Transverse colon (tissue), 4 donors: ENCODE data around the gene MYZAP. TPM values are rescaled to one million over a fixed set of nuclear protein-coding genes. Genes with fewer than 3 reads are reported as not detected.

ENCODE experiments used
- DNase-seq: peaks from one replicate; pipeline ENCODE4 v3.0.0-alpha.2; 2019
- H3K27ac ChIP-seq, 4 donors: fragments of 200-600 bp; sonication (generic); 2 replicates each; pipeline ENCODE4 v1.5.1; 2016 to 2018; ENCODE audit warnings: inconsistent platforms in 4 of 4
- H3K27me3 ChIP-seq: fragments of 200-600 bp; sonication (generic); 2 replicates; pipeline ENCODE4 v1.5.1; 2017; ENCODE audit warnings: inconsistent platforms
- H3K36me3 ChIP-seq, 4 donors: fragments of 200-600 bp; sonication (generic); 2 replicates each; pipeline ENCODE4 v1.5.1; 2017 to 2019; ENCODE audit warnings: inconsistent platforms in 4 of 4
- H3K4me1 ChIP-seq, 4 donors: fragments of 200-600 bp; sonication (generic); 2 replicates each; pipeline ENCODE4 v1.5.1; 2017 to 2020; ENCODE audit warnings: inconsistent platforms in 4 of 4
- H3K4me3 ChIP-seq, 4 donors: fragments of 200-600 bp; sonication (generic); 1 replicate in 1 of 4; 2 replicates in 3 of 4; pipeline versions ENCODE4 v1.5.1 to v1.6.1; 2017 to 2019; ENCODE audit warnings: inconsistent platforms in 4 of 4
- H3K9me3 ChIP-seq, 2 donors: fragments of 200-600 bp; sonication (generic); 2 replicates each; pipeline ENCODE4 v1.5.1; 2017 to 2019; ENCODE audit warnings: inconsistent platforms in 2 of 2
- CTCF ChIP-seq, 5 experiments: fragments of 200-600 bp in 3 of 5; fragments of 450-650 bp in 2 of 5; sonication (generic) in 3 of 5; IDR thresholded peaks; 1 replicate in 2 of 5; 2 replicates in 3 of 5; pipeline ENCODE4 v1.5.1; 2016 to 2017; ENCODE audit warnings: antibody characterized with exemption in 5 of 5, inconsistent platforms in 3 of 5, mild to moderate bottlenecking in 2 of 5, moderate library complexity in 1 of 5
- EP300 ChIP-seq: sonication (generic); formaldehyde crosslinking; IDR thresholded peaks from one replicate; pipeline ENCODE4 v1.6.1; 2017; ENCODE audit warnings: antibody characterized with exemption, low read depth
- POLR2A ChIP-seq: fragments of 450-650 bp; IDR thresholded peaks from one replicate; pipeline ENCODE4 v1.6.1; 2016; ENCODE audit warnings: antibody characterized with exemption, mild to moderate bottlenecking, moderate library complexity
- POLR2AphosphoS5 ChIP-seq, 3 donors: sonication (generic); formaldehyde crosslinking; IDR thresholded peaks; one replicate each; pipeline ENCODE4 v1.6.1; 2016; ENCODE audit warnings: antibody characterized with exemption in 3 of 3
- WGBS, 2 donors: methylation state at CpG; one replicate each; pipeline ENCODE4 v1.1.5; 2018; ENCODE audit warnings: low coverage in 1 of 2; 5-methylcytosine and 5-hydroxymethylcytosine counted together
- in situ Hi-C, 4 donors: fragments of 200-750 bp; cut with MboI; loops; one replicate each; pipeline versions ENCODE4 v1.15.0 to v1.15.1; 2017; ENCODE audit warnings: low sequenced_read_pairs in 3 of 4, low pct_ligation_motif_present in 1 of 4, low pct_unique_long_range_greater_than_20kb in 1 of 4
- intact Hi-C: fragments of 100-400 bp; cut with DNase I; formaldehyde crosslinking; loops from one replicate; pipeline ENCODE4 v1.15.1; 2023; ENCODE audit warnings: low total_unique reads
- total RNA-seq, 4 donors: library from RNA; depleted of rRNA; stranded (reverse); fragments of >200 nt; gene quantifications; one replicate each; pipeline ENCODE4 v1.1.0, GENCODE V29; 2016

Gene MYZAP
- total RNA-seq, 4 donors from 2014 or later, result 1.00 to 24.3 (median 10.7) TPM

DNA sequence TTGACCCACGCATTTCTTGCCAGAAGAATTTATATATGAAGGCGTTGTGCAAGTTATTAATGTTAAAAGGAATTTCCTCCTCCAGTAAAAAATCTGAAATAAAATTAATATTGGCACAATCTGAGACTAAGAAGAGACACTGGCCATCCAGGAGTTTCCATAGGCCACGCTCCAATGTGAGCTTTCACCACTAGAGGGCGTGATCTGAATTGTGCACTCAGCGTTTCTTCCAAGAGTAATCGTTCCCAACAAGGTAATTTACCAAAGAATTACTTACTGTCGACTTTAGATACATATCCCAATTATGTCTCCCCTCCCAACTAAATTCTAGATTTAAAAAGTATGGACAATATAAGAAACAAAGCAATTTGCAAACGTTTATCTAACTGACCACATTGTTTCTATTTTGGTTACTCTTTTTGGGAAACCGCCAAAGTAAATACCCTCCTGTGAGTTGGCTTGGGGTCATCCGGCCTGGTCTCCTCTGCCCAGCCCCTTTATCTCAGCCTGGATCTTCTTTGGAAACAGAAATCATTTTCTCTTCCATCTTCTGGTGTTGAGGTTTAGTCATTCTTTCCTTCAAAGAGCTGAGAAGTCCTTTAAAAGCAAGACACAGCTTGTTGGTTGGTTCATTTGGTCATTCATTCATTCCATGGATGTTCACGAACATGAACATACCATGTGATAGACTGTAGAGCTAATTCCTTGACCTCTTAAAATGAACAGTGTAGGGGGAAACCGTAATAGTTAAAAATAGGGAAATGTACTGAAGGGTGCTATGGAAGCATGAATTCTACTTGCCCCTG is 141.0 kb downstream of the MYZAP start:
- WGBS, 2 donors, result 39 to 44% methylated on average over 11 to 12 of the region's 12 CpGs
- no peaks in the 10 kb centered on the region for H3K4me1 ChIP-seq
- no peak overlapping the region for H3K27ac ChIP-seq
- TF ChIP-seq CTCF (IDR thresholded peaks at IDR 0.05), result peak; percentile 69 to 95 (median 85)
- no peak for TF ChIP-seq EP300
- H3K9me3 ChIP-seq, result no peaks in the 10 kb centered on the region
- H3K4me3 ChIP-seq, result no peak overlapping the region
- no peaks in the 10 kb centered on the region for H3K36me3 ChIP-seq
- intact Hi-C loops (no loop called here), in situ Hi-C loops (loop anchor here in 3 of 4 donors (5.0 to 25.0 kb wide), 2 partner anchors 330 to 335 kb away; partner anchors contain the start of gene ALDH1A2 (in 3 of the 3))
- no peaks in the 10 kb centered on the region for H3K27me3 ChIP-seq
- peak; percentile 62 for DNase-seq

DNA sequence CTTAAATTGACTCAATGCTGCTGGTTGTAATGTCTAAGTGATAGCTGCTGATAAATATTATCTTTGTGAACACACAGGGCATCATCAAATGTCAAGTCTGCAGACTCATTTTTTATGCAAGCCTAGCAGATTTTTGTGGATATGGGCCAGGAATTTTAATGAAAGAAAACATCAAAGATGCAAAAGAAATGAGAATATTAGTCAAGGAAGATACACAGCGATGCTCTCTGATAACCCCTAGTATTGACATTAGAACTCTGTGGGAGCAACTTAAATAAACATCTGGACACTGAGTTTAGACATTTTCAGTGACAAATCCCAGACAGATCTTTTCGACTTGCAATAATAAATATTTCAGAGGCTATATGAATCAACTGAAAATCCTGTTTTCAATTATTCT is 143.2 kb downstream of the MYZAP start:
- intact Hi-C loops, result no loop called here
- Histone ChIP-seq H3K4me1 (no peaks in the 10 kb centered on the region), H3K9me3 (no peaks in the 10 kb centered on the region), H3K27ac (no peak overlapping the region), H3K36me3 (no peaks in the 10 kb centered on the region), H3K27me3 (no peaks in the 10 kb centered on the region), H3K4me3 (no peak overlapping the region)
- TF ChIP-seq CTCF (IDR thresholded peaks at IDR 0.05) (no peak), POLR2AphosphoS5 (IDR thresholded peaks at IDR 0.05) (no peak), EP300 (no peak), POLR2A (no peak)
- in situ Hi-C loops, result loop anchor here in 3 of 4 donors (5.0 to 25.0 kb wide), 2 partner anchors 327 to 332 kb away; partner anchors contain the start of gene ALDH1A2 (in 3 of the 3)
- 72 to 74% methylated on average over 2 of the region's 2 CpGs for WGBS, 2 donors
- no peak for DNase-seq

Other genes starting within 250 kb of the MYZAP start
- gene CGNL1, start 215.4 kb upstream of the MYZAP start, total RNA-seq, result 1 to 10 TPM; 1.1 to 2.2 (median 1.8) TPM
- gene POLR2M, start 114.8 kb downstream of the MYZAP start, total RNA-seq, result 100 to 1,000 TPM in 1 of 4 donors, 10 to 100 TPM in 3; 18.5 to 159 (median 42.2) TPM